Erythroblast (primary cell): Measurements from ENCODE around the gene N4BP2L2.

Experiments
- DNase-seq, 2 experiments: peaks; one replicate each; lab custom pipeline; 2025; lab: John Stamatoyannopoulos, UW
- GATA1 ChIP-seq: IDR thresholded peaks from 2 replicates; pipeline ENCODE4 v1.6.1; 2011; ENCODE audit warnings: low read depth, mild to moderate bottlenecking, control low read depth, low read length, moderate library complexity
- POLR2A ChIP-seq: IDR thresholded peaks from 2 replicates; pipeline ENCODE4 v1.6.1; 2011; ENCODE audit warnings: mild to moderate bottlenecking, low read length

N4BP2L2 gene

GRCh38 chr13:32549788-32550187 is 11.2 kb upstream of the N4BP2L2 start:
- DNase-seq, result no peak
- TF ChIP-seq GATA1 (no peak), POLR2A (no peak)

GRCh38 chr13:32548837-32549236 is 10.2 kb upstream of the N4BP2L2 start:
- no peak for DNase-seq
- TF ChIP-seq POLR2A, result no peak
- TF ChIP-seq GATA1, result no peak

- TF ChIP-seq GATA1 (no peak), POLR2A (no peak)
Measured at GRCh38 chr13:32545083-32545482, 6.5 kb upstream of the N4BP2L2 start.

GRCh38 chr13:32542221-32542620 is 3.6 kb upstream of the N4BP2L2 start:
- DNase-seq, result no peak
- TF ChIP-seq POLR2A (no peak), GATA1 (no peak)

More at GRCh38 chr13:32545083-32545482, 6.5 kb upstream of the N4BP2L2 start:
- no peak for DNase-seq

GRCh38 chr13:32538143-32538620 is 413 bp downstream of the N4BP2L2 start:
- TF ChIP-seq POLR2A (no peak), GATA1 (no peak)
- DNase-seq, result peak in 1 of 2 experiments; percentile 83

- peak in 1 of 2 experiments; percentile 71 for DNase-seq
- TF ChIP-seq GATA1, result no peak
- no peak for TF ChIP-seq POLR2A
Measured at GRCh38 chr13:32537580-32538142, 934 bp downstream of the N4BP2L2 start.

GRCh38 chr13:32535748-32536147 is 2.8 kb downstream of the N4BP2L2 start:
- TF ChIP-seq POLR2A (no peak), GATA1 (no peak)
- no peak for DNase-seq

- TF ChIP-seq POLR2A, result no peak
- TF ChIP-seq GATA1, result no peak
Measured at GRCh38 chr13:32535115-32535514, 3.5 kb downstream of the N4BP2L2 start.

GRCh38 chr13:32530841-32531253 is 7.7 kb downstream of the N4BP2L2 start:
- DNase-seq, result peak; percentile 44 to 54
- TF ChIP-seq POLR2A (no peak), GATA1 (no peak)

More at GRCh38 chr13:32535115-32535514, 3.5 kb downstream of the N4BP2L2 start:
- no peak for DNase-seq

- TF ChIP-seq POLR2A, result no peak
- no peak for TF ChIP-seq GATA1
- peak; percentile 6 to 36 for DNase-seq
Measured at GRCh38 chr13:32528358-32528757, 10.2 kb downstream of the N4BP2L2 start.

- TF ChIP-seq POLR2A, result no peak
- DNase-seq, result no peak
Measured at GRCh38 chr13:32527151-32527550, 11.4 kb downstream of the N4BP2L2 start.

GRCh38 chr13:32525766-32526165 is 12.8 kb downstream of the N4BP2L2 start:
- no peak for TF ChIP-seq GATA1
- TF ChIP-seq POLR2A, result no peak
- peak in 1 of 2 experiments; percentile 9 for DNase-seq

- no peak for DNase-seq
Measured at GRCh38 chr13:32515246-32515645, 23.3 kb downstream of the N4BP2L2 start.

GRCh38 chr13:32511482-32511881 is 27.1 kb downstream of the N4BP2L2 start:
- TF ChIP-seq GATA1, result no peak
- TF ChIP-seq POLR2A, result no peak

More at GRCh38 chr13:32515246-32515645, 23.3 kb downstream of the N4BP2L2 start:
- TF ChIP-seq POLR2A (no peak), GATA1 (no peak)

GRCh38 chr13:32504876-32505275 is 33.7 kb downstream of the N4BP2L2 start:
- no peak for DNase-seq
- TF ChIP-seq GATA1 (no peak), POLR2A (no peak)

More at GRCh38 chr13:32511482-32511881, 27.1 kb downstream of the N4BP2L2 start:
- DNase-seq, result no peak
